Activated T-cell treated with anti-CD3 and anti-CD28 coated beads for 4 hours (primary cell): ENCODE data around the gene GUCY2C.
"Not testable (repeated sequence)": the region's sequence is repeated elsewhere in the genome, so short reads cannot be mapped to it uniquely, and the experiment has no call there.

Experiments used
- DNase-seq: peaks from one replicate; pipeline ENCODE4 v3.0.0-alpha.2; 2020

The GUCY2C gene

GRCh38 chr12:14696265-14696741 is at the start of gene GUCY2C:
Gene GUCY2C, minus strand, starts transcription at chr12:14696599. Its CDS starts 151 bp downstream, at chr12:14696448.
- DNase-seq, result no peak

- no peak for DNase-seq
Measured at GRCh38 chr12:14743061-14743460, 46.7 kb upstream of the GUCY2C start.

GRCh38 chr12:14741942-14742341 is 45.5 kb upstream of the GUCY2C start:
- no peak for DNase-seq

- no peak for DNase-seq
Measured at GRCh38 chr12:14741153-14741552, 44.8 kb upstream of the GUCY2C start.

- DNase-seq, result not testable (repeated sequence)
Measured at GRCh38 chr12:14736441-14736840, 40.0 kb upstream of the GUCY2C start.

- DNase-seq, result no peak
Measured at GRCh38 chr12:14731821-14732220, 35.4 kb upstream of the GUCY2C start.

GRCh38 chr12:14729586-14729985 is 33.2 kb upstream of the GUCY2C start:
- no peak for DNase-seq

GRCh38 chr12:14723763-14724162 is 27.4 kb upstream of the GUCY2C start:
- peak; percentile 51 for DNase-seq

- peak; percentile 26 for DNase-seq
Measured at GRCh38 chr12:14716848-14717444, 20.5 kb upstream of the GUCY2C start.

- no peak for DNase-seq
Measured at GRCh38 chr12:14714437-14714836, 18.0 kb upstream of the GUCY2C start.

- no peak for DNase-seq
Measured at GRCh38 chr12:14710632-14711320, 14.4 kb upstream of the GUCY2C start.

- no peak for DNase-seq
Measured at GRCh38 chr12:14701809-14702568, 5.6 kb upstream of the GUCY2C start.

GRCh38 chr12:14700935-14701334 is 4.5 kb upstream of the GUCY2C start:
- DNase-seq, result no peak

GRCh38 chr12:14699923-14700322 is 3.5 kb upstream of the GUCY2C start:
- no peak for DNase-seq

GRCh38 chr12:14698555-14698954 is 2.2 kb upstream of the GUCY2C start:
- no peak for DNase-seq

GRCh38 chr12:14695715-14696141 is 671 bp downstream of the GUCY2C start:
- no peak for DNase-seq

- no peak for DNase-seq
Measured at GRCh38 chr12:14694970-14695369, 1.4 kb downstream of the GUCY2C start.

GRCh38 chr12:14694145-14694714 is 2.2 kb downstream of the GUCY2C start:
- DNase-seq, result no peak

- DNase-seq, result no peak
Measured at GRCh38 chr12:14693116-14693515, 3.3 kb downstream of the GUCY2C start.

- no peak for DNase-seq
Measured at GRCh38 chr12:14691560-14691959, 4.8 kb downstream of the GUCY2C start.

- no peak for DNase-seq
Measured at GRCh38 chr12:14689996-14690395, 6.4 kb downstream of the GUCY2C start.

- DNase-seq, result no peak
Measured at GRCh38 chr12:14689144-14689543, 7.3 kb downstream of the GUCY2C start.

- not testable (repeated sequence) for DNase-seq
Measured at GRCh38 chr12:14682231-14682630, 14.2 kb downstream of the GUCY2C start.
